HS-27A (cell line): Measurements from ENCODE around the gene LRRFIP2.
"Not testable (repeated sequence)": the region's sequence is repeated elsewhere in the genome, so short reads cannot be mapped to it uniquely, and the experiment has no call there.

Experiments
- DNase-seq: peaks from one replicate; pipeline ENCODE4 v3.0.0-alpha.2; 2012; ENCODE audit warnings: low read depth, missing footprints

Gene LRRFIP2

DNA sequence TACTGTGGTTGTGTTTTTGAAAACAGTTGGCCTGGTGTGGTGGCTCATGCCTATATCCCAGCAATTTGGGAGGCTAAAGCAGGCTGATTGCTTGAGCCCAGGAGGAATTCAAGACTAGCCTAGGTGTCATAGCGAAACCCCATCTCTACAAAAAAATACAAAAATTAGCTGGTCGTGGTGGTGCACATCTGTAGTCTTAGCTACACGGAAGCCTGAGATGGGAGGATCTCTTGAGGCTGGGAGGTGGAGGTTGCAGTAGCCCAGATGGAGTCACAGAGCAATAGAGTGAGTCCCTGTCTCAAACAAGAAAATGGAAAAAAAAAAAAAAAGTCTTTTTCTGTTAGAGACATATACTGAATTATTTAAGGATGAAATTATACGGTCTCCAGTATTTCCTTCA lies 14.7 kb upstream of the LRRFIP2 start:
- DNase-seq = no peak

DNA sequence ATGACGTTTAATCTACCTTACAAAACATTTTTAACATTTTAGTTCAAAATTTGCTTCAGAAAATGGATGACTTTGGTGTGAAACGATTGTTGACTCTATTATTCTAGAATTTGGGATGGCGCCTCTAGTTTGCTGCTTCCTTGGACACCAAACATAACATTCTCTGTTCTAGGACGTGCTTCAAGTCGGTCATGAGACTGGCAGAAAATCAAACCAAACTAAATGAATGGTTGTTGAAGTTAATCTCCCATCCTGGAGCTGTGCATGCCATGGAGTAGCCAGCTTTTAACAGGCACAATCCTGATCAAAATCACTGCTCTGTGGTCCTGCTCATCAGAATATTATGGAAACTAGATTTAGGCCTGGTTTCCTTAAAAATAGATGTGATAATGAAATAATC lies 9.6 kb upstream of the LRRFIP2 start:
- DNase-seq = no peak

DNA sequence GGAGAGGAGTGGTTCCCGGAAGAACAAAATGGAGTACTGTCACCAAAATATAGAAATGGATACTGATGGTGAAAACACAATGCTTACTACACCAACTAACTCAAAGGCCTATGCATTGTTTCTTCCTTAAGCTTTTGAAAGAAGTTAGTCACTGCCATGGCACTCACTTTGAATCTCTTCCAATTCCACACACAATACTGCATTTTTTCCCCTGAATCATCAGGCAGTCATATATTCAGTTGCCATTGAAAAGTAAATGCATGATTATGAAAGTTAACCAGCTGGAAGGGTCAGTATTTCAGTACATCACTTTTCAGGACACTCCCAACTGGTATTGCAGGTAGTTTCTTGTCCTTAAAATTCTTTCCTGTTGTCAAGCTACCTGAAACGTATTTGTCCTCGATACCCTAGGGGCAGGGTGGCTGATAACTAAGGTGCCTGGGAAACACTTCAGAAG lies 9.0 kb upstream of the LRRFIP2 start:
- DNase-seq = peak; percentile 90

DNA sequence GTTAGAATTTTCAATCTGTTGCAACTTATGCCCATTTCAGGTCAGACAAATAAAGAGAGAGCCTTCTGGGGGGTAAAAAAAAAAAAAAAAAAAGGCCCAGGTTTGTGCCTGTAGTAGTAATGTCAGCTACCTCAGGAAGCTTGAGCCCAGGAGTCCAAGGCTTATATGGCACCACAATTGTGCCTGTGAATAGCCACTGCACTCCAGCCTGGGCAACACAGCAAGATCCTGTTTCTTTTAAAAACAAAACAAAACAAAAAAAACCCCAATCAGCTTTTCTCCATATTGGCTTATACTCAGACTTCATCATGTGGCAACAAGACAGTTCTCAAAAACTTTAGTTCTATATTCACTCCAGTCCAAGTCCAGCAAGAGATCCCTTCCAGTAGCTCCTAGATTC lies 8.4 kb upstream of the LRRFIP2 start:
- DNase-seq = no peak

DNA sequence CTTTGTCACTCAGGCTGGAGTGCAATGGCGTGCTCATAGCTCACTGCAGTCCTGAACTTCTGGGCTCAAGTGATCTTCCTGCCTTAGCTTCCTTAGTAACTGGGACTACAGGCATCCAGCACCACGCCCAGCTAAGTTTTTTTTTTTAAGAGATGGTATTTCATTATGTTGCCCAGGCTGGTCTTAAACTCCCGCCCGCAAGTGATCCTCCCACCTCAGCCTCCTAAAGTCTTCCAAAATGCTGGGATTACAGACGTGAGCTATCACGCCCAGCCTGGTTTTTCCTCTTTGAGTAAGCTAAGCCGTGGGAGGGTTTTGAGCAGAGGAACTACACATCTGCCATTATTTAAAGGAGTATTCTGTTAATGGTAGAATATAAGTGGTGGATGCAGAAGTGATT lies 7.4 kb upstream of the LRRFIP2 start:
- DNase-seq = no peak

DNA sequence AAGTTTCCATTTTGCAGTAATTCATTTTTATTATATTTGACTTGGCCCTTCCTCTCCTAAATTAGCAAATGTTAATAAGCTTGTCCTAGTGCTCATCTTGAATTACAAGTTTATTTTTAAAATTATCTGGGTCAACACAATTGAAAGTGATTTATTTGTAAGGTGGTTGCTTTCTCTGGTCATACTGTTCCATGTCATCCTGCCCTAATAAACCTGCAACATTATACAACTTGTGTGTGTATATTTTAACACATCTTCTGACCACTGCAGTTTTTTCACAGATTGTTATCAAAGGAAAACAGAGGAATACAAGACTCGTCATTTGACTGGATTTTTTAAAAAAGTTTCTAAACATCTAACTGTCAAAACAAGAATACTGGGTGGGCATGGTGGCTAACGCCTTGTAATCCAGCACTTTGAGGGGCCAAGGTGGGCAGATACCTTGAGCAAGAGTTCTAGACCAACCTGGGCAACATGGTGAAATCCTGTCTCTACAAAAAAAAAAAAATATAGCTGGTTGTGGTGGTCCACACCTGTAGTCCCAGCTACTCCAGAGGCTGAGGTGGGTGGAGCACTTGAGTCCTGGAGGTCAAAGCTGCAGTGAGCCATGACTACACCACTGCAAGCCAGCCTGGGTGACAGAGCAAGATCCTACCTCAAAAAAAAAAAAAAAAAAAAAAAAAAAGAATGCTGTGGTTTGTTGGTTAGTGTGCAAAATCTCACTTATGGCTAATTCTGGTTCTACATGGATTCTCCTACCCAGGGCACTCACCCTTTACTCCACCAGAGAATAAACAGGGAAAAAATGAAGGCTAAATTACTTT lies 5.0 kb upstream of the LRRFIP2 start:
- DNase-seq = no peak

DNA sequence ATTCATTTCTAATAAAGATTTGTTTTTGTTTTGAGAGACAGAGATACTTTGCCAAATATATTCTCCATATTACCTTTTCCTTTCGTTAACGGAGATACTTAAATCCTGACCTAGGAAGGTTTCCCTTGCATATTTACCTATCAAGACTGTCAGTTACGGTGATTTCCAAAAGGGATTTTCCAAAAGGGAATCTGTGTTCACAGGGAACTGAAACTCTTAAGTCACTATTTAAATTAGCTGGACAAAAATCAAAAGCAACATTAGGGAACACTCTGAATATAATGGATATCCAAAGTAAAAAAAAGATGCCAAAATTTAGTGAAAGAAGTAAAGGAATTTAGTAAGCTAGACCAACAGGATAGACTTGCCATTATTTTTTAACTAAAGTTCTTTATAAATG lies 576 bp downstream of the LRRFIP2 start:
- no peak for DNase-seq

DNA sequence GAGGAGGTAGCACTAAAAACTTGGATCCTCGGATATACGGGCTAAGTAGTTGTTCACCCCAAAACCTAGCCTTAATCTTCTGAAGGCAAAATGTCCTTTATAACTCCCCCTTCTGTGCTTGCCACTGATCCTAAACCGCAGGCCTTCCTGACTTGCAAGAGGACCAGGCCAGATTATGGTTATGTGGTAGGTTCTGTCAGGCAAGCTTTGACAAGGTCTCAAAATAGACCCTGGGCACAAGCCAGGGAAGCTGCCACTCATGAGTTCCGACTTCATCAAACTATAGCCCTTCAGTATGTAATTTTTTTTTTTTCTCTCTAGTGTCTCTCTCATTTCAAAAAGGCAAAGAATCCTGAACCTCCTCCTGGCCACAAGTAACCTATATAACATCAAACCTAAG lies 3.2 kb downstream of the LRRFIP2 start:
- no peak for DNase-seq

DNA sequence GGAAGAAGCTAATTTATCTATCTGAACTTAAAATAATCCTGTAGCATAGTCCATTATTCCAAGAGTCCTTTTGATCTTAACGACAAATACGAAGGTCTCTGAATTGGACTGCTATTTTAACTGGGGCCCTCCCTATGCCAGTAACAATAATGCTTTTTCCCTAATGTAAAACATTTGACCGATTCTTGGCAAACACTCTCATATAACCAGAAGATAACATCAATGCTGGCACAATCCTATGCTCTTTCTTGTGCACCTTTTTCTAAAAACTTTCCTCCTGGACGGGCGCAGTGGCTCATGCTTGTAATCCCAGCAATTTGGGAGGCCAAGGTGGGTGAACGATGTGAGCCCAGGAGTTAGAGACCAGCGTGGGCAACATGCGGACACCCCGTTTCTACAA lies 3.9 kb downstream of the LRRFIP2 start:
- DNase-seq = no peak

DNA sequence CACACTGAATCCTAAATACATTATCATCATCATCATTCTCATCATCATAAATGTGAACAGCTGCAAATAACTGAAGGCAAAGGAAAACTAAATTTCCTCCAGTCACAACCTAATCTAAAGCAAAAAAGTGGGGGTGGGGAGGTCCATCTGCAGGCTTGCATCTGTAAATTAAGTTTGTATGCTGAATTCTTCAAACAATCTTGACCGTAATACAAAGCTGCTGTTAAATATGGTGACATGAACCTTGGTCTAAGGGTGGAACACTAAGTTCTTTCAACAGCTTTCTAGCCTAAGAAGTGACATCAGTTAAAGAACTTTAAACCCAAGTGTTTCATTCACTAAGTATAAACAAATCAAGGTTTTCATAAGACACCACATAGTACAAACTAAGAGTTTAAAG lies 4.3 kb downstream of the LRRFIP2 start:
- DNase-seq = no peak

DNA sequence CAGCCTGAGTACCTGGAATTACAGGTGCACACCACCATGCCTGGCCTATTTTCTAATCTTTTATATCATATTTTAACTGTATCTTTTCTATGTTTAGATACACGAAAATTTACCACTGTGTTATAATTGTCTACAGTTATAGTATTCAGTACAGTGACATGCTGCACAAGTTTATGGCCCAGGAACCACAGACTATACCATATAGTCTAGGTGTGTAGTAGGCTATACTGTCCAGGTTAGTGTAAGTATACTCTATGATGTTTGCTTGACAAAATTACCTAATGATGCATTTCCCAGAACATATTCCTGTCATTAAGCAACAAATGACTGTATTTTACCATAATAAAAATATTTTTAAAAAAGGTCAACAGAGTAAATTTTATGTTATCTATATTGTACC lies 5.5 kb downstream of the LRRFIP2 start:
- no peak for DNase-seq

DNA sequence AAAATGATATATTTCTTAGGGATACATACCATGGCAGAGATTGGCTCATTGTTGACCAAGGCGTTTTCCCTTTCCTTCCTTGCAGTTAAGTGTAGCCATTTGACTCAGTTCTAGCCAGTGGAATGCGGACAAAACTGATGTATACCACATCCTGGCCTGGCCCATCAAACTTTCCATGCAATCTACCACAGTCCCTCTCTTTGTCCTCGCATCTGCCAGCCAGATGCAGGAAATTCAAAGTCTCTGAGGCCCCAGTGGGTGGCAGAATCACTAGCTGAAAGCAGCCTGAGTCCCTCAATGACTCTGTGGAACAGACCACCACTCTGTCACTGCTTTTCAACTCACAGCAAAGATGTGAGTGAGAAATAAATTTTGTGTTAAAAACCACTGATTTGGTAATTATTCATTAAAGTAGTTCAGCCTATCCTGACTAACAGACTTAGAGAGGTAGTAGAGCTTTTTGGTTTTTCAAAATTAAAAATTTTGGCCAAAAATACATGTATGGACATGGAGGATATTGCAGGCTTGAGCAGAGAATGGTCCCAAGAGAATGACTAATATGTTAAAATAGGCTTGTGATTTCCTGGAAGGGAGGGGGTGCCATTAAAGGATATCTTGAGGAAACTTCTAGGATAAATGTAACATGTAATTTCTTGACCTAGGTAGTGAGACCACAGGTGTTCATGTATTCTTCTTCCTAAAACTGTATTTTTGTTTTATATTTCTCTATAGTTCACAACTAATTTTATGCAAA lies 10.9 kb downstream of the LRRFIP2 start:
- peak; percentile 72 for DNase-seq

DNA sequence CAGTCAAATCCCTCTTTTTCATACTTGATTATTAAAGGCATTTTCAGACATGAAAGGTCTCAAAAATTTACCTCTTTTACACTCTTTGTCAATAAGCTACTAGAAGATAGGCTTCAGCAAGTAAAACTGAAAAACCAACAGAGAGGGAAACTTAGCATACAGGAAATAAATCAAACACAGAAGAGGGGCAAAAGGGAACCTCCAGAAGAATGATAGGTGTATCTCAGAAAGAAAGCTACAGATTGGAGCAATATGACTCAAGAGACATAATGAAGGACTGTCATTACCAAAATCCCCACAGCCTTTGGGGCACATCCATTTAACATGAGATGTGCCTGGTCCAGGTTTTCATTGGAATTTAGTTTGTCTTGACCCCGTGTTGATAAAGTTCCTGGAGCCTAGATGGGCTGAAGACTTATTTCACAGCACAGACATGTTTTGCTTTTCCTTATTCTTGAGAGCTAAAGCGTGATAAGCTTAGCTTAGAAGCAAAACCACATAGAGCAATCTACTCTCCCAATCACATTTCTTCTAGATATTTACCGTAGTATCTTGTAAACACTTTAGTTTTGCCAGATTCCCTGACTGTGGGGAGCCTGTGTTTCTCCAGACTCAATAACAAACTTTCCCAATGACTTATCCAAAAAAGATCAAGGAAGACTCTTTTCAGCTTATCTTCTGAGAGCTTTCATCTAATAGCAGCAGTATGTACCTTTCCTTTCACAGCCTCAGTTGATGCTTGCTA lies 11.7 kb downstream of the LRRFIP2 start:
- DNase-seq = no peak

DNA sequence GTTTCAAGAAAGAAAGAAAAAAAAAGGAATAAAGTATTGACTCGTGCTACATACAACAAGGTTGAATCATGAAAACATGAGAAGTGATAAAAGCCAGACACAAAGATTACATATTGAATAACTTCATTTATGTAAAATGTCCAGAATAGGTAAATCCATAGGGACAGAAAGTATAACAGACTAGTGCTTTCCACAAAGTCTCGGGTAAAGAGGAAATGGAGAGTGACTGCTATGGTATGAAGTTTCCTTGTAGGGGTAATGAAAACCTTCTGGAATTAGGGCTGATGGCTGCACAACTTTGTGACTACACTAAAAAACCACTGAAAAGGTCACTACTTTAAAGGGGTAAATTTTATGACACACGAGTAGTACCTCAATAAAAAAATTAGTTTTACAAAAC lies 13.0 kb downstream of the LRRFIP2 start:
- DNase-seq = no peak

DNA sequence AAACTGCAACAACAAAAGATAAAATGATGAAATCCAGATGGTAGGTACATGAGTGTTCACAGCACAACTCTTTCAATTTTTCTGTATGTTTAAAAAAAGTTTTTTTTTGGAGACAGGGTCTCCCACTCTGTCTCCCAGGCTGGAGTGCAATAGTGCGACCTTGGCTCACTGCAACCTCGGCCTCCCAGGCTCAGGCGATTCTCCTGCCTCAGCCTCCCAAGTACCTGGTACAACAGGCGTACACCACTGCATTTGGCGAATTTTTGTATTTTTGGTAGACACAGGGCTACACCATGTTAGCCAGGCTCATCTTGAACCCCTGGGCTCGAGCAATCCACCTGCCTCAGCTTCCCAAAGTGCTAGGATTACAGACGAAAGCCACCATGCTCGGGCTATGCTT lies 18.6 kb downstream of the LRRFIP2 start:
- no peak for DNase-seq

DNA sequence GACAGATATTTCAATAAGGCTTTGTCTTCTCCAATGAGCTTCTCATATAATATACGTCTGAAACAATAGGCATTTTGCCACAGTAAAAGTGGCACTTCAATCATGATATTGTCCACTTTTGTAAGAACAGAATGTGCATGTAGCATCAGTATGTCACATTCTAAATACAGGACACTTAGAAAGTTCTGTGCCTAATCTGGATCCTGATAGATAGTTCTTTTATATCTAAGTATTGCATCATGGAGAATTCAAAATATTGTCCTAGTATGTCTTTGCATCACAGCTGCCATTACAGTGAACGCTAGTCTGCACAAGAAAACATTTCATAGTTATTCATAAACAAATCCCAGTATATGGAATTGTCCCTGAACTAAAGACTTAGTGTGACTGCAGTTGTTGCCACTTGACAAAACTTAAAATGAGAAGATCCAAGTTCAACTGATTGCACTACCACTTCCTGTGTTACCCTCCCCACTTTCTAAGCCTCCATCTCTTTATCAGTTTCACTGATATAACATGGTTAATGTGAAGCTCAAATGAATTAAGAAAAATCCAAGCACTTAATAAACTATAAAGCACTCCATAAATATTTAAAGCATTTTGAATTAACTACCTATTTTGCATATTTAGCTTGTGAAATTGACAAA lies 19.6 kb downstream of the LRRFIP2 start:
- no peak for DNase-seq

DNA sequence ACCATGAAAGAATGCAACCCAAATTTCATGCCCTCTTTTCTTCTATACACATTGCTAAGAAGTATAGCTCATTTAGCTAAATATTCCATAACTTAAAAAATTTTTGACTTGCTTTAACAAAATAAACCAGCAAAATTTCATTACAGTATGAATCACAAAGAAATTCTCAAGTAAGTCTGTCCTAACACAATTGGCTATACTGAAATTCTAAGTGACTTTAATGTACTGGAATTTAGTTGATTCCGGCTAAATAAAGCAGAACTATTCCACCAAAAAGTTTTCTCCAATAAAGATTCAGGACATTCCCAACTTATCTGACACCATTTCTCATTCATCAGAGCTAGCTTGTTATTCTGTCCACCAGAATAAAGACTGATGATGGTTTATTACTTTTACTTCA lies 23.8 kb downstream of the LRRFIP2 start:
- no peak for DNase-seq

DNA sequence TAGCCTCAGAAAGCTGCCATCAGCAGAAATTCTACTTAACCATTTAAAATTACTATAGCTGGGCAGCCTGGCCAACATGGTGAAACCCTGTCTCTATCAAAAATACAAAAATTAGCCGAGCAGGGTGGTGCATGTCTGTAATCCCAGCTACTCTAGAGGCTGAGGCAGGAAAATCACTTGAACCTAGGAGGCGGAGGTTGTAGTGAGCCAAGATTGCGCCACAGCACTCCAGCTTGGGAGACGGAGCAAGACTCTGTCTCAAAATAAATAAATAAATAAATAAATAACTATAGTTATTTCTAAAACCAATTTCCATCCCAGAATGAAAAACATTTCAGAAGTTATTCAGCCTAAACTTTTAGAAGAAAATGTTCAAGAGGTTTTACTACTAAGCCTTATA lies 25.1 kb downstream of the LRRFIP2 start:
- DNase-seq = no peak

DNA sequence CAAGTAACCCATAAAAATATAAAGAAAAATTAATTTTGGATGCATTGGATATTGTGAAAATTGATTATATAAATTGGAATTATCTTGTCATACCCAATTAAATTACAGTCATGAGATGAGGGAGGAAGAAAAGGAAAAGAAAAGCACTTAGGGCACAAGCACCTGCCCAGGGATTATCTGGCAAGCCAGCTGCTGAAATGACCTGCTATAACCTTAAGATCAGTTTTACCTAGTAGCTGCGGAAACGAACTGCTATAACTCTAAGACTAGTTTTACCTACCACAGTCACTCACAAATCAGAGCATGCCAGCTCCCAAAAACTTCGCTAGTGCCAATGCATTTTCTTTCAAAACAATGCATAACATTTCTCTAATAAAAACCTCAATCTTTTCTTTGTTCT lies 26.2 kb downstream of the LRRFIP2 start:
- DNase-seq = no peak

DNA sequence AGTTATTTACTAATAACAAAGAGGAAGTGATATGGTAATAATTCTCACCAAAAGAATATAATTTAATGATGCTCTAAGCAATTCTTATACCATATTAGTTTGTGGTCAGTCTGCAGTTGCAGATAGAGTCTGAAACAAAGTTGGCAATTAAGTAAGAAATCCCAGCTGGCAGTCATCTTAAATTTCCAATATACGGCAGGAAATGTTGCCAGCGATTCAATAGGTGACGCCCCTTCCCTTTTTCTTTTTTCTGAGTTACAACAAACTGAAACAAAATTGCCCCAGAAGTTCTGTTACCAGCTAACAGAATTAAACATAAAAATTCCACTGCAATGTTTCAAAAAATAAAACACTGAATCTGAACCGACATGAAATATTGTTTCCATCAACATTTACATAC lies 26.7 kb downstream of the LRRFIP2 start:
- no peak for DNase-seq

DNA sequence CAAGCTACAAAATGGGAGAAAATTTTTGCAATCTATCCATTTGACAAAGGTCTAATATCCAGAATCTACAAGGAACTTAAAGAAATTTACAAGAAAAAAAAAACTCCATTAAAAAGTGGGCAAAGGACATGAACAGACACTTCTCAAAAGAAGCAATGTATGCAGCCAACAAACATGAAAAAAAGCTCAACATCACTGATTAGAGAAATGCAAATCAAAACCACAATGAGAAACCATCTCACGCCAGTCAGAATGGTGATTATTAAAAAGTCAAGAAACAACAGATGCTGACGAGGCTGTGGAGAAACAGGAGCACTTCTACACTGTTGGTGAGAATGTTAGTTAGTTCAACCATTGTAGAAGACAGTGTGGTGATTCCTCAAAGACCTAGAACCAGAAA lies 27.5 kb downstream of the LRRFIP2 start:
- not testable (repeated sequence) for DNase-seq

DNA sequence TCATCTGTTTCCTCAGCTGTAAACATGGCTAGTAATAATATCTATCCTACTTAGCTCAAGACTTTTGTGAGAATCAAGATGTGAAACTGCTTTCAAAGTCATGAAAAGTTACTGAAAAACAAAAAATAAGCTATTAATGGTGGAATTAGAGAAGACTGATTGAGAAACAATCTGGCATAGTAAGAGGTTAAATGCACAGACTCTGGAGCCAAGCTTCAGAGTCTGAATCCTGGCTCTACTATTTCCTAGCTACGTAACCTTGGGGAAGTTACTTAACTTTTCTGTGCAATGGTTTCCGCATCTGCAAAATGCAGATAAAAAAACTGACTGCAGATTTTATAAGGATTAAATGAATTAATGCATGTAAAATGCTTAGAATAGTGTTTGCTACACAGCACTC lies 28.8 kb downstream of the LRRFIP2 start:
- no peak for DNase-seq
